HG03460 (cell line): ENCODE data around the gene ETV6.

Source experiments
- ATAC-seq: cut with Tn5 transposase; IDR thresholded peaks from one replicate; pipeline ENCODE4 v1.9.1; 2021; ENCODE audit not compliant: unreplicated experiment

Gene ETV6

GRCh38 chr12:11823043-11823442 is 173.6 kb downstream of the ETV6 start:
- no peak for ATAC-seq

GRCh38 chr12:11823593-11823992 is 174.1 kb downstream of the ETV6 start:
- no peak for ATAC-seq

GRCh38 chr12:11824069-11824468 is 174.6 kb downstream of the ETV6 start:
- ATAC-seq: no peak

GRCh38 chr12:11824736-11825135 is 175.3 kb downstream of the ETV6 start:
- no peak for ATAC-seq

DNA sequence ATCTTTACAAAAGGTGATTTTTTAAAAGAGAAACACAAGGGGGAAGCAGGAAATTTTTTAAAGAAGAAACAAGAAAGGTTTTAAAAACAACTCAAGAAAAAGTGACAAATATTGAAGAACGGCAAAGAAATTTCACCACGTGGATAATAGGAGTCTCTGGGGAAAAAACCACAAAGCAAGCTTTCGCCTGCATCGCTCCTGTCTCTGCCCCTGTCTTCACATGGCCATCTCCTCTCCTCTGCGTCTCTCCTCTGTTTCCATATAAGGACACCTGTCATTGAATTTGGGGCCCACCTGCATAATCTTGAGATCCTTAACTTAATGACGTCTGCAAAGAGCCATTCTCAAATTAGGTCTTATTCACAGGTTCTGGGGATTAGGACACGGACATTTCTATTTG is 175.8 kb downstream of the ETV6 start:
- no peak for ATAC-seq

DNA sequence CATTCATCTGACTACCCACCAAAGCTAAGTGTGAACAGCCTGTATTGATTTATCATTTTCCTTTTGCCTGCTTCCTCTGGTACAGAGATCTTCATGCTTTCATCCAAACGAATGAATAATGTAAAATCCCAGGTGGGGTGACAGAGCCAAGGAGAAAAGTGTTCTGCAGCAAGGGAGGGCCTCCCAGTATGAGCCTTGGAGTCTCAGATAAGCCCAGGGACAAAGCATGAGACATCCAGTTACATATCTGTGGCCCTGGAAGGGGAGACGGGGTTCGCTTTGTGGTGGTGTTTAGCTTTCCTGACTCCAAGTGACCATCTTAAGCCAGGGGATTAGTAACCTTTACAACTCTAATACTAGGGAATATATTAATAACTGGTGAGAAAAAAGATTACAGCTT is 177.1 kb downstream of the ETV6 start:
- ATAC-seq: no peak

DNA sequence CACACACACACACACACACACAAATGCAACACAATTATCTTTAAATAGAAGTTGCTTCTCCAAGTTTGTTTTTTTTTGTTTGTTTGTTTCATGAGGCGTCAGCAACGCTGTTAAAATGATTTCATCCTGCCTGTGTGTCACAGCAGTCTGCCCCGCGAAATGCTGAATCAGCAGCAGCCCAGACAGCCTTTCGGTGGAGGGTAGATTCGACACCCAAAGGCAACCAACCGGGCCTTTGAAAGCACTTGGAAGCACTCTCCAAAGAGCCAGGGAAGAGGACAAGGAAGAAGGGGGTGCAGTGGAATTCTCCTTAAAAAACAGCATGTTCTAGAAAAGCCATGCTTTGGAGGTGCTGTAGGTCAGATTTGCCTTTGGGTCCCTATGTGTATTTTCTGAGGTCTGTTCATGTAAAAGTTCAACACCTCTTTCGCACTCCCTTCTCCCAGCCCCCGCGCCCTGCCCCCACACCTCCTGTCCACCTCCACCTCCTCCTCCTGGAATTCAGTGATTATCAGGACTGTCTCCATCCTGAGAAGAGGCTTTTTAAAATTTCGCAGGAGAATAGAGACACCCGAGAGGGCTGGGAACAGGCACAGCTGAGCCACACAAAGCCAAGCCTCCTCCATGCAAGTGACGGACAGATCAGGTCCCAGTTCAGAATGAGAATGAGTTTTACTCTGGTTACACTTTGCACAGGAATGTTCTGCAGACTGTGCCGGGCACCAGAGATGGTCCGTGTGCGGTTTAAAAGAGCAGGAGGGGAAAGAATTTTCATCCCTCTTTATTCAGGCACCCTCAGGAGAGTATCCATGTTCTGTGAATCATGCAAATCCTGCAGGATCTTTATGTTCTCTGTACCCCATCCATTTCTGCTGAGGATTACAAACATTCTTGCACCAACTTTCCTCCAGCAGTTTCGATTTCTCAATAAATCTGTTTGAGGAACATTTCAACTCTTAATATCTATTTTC is 177.9 kb downstream of the ETV6 start:
- no peak for ATAC-seq

DNA sequence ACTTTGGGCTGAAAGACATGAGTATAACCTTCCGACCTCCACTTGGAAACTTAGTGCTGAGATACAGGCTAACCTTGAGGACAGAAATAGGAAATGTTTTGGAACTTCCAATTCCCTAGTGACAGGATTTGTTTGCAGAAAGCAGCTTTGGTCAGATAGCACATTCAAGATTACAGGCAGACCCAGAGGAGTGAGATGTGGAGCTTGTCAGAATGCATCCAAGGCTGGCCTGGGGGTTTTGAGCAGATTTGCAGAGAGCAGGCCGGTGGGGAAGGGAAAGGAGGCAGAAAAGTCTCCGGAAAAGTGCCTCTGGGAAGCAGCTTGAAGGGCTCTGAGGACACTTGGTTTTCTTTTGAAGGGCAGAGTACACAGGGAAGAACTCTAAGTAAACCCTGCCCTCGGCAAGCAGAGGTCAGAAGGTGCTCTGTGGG is 180.3 kb downstream of the ETV6 start:
- no peak for ATAC-seq

DNA sequence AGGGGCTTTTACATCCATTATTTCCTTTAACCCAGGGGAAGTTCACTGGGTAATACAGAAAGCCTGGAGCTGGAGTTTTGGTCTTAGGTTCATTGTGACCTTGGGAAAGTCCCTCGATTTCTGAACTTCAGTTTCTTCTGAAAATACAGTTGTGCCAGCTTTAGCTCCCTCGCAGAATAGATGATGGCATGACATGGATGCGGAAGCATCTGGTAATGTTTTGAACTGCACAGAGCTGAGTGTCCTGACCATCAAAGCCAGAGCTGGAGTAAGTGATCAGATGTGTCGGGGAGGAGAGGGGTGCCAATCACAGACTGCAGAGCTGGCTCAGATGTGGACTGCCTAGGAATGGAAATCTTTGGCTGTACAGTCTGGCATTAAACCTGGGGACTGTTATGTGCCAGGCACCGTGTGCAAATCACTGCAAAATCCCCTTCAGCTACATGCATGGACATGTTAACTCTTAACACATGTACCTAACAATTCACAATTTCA is 180.9 kb downstream of the ETV6 start:
- no peak for ATAC-seq

GRCh38 chr12:11832093-11832492 is 182.6 kb downstream of the ETV6 start:
- no peak for ATAC-seq

GRCh38 chr12:11833174-11833895 is 183.9 kb downstream of the ETV6 start:
- ATAC-seq: no peak

GRCh38 chr12:11834104-11834812 is 184.8 kb downstream of the ETV6 start:
- ATAC-seq: no peak

GRCh38 chr12:11834931-11835330 is 185.5 kb downstream of the ETV6 start:
- no peak for ATAC-seq

- ATAC-seq: peak; percentile 82
Observed at GRCh38 chr12:11836282-11837151, 187.0 kb downstream of the ETV6 start.

GRCh38 chr12:11837216-11837934 is 187.9 kb downstream of the ETV6 start:
- no peak for ATAC-seq

GRCh38 chr12:11838403-11838802 is 188.9 kb downstream of the ETV6 start:
- no peak for ATAC-seq

- no peak for ATAC-seq
Observed at GRCh38 chr12:11839091-11839641, 189.7 kb downstream of the ETV6 start.

DNA sequence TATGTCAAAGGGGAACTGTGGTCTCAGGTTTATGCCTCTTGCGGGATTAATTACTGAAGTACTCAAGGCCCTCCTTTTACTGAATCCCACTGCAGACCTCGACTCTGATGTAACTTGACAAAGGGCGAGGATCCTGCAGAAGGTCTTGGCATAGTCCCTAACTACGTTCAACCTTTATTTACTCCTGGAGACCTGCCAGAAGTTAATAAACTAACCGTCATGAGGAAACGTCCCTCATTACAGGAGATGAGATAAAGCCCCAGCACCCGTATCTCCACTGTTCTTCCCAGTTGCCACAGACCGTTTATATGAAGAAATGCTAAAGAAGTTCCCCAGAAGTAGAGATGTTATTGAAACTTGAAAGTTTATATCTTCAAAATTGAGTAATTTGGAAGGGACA is 190.9 kb downstream of the ETV6 start:
- ATAC-seq: no peak

GRCh38 chr12:11846488-11846887 is 197.0 kb downstream of the ETV6 start:
- no peak for ATAC-seq
